Measurements from ENCODE around the gene TMC2.
"Not testable (repeated sequence)": the region's sequence is repeated elsewhere in the genome, so short reads cannot be mapped to it uniquely, and the experiment has no call there.

GRCh38 chr20:2526218-2526583 lies 10.2 kb upstream of the TMC2 start:
- not testable (repeated sequence) for TF ChIP-seq REST (IDR thresholded peaks at IDR 0.05; ENCODE audit: low read depth, low read length); CTCF (IDR thresholded peaks at IDR 0.05); NRF1 (IDR thresholded peaks at IDR 0.05; ENCODE audit: low read depth, low read length); FOXJ3 (CRISPR knock-in tag; IDR thresholded peaks at IDR 0.05)
